RWPE2 (cell line): ENCODE data around the gene LRRN4CL.

Experiments used
- ATAC-seq: fragments of 200-7000 bp; cut with Tn5 transposase; 3 replicates; pipeline ENCODE4 v1.9.1; 2021; ENCODE audit warnings: low read depth
- DNase-seq: peaks from one replicate; pipeline ENCODE4 v3.0.0-alpha.2; 2020; ENCODE audit warnings: low spot score
- H3K27ac ChIP-seq: fragments of 450-650 bp; 2 replicates; pipeline ENCODE4 v1.5.1; 2017; ENCODE audit warnings: mild to moderate bottlenecking; ENCODE audit not compliant: poor library complexity, severe bottlenecking
- H3K27me3 ChIP-seq: fragments of 250-450 bp; sonication (Bioruptor Pico); 2 replicates; pipeline ENCODE4 v1.5.1; 2021; ENCODE audit warnings: mild to moderate bottlenecking, moderate library complexity; ENCODE audit not compliant: insufficient read depth, poor library complexity, severe bottlenecking
- H3K36me3 ChIP-seq: fragments of 250-450 bp; sonication (Bioruptor Pico); 2 replicates; pipeline ENCODE4 v1.5.1; 2020; ENCODE audit warnings: low read depth, mild to moderate bottlenecking, moderate library complexity
- H3K4me1 ChIP-seq: fragments of 250-450 bp; sonication (Bioruptor Pico); 2 replicates; pipeline ENCODE4 v1.5.1; 2021; ENCODE audit warnings: mild to moderate bottlenecking, moderate library complexity; ENCODE audit not compliant: insufficient read depth, poor library complexity, severe bottlenecking
- H3K4me3 ChIP-seq: fragments of 250-450 bp; sonication (Bioruptor Pico); 2 replicates; pipeline ENCODE4 v1.5.1; 2021; ENCODE audit warnings: mild to moderate bottlenecking, moderate library complexity; ENCODE audit not compliant: severe bottlenecking
- H3K9me3 ChIP-seq: fragments of 250-450 bp; sonication (Bioruptor Pico); 2 replicates; pipeline ENCODE4 v1.5.1; 2021; ENCODE audit warnings: mild to moderate bottlenecking, moderate library complexity; ENCODE audit not compliant: severe bottlenecking
- CTCF ChIP-seq: fragments of 450-650 bp; IDR thresholded peaks from one replicate; pipeline ENCODE4 v1.5.1; 2017; ENCODE audit warnings: mild to moderate bottlenecking, moderate library complexity; ENCODE audit not compliant: poor library complexity, severe bottlenecking

Gene LRRN4CL

GRCh38 chr11:62680825-62681240 lies 8.5 kb downstream of the LRRN4CL start:
- no peaks in the 10 kb centered on the region for H3K27me3 ChIP-seq
- H3K27ac ChIP-seq = peak overlapping the region; percentile 13
- TF ChIP-seq CTCF = peak; percentile 70
- H3K4me3 ChIP-seq = no peak overlapping the region
- ATAC-seq (peak; percentile 86), DNase-seq (no peak)
- H3K36me3 ChIP-seq = peaks cover 23% of the 10 kb centered on the region
- peaks cover 9% of the 10 kb centered on the region for H3K4me1 ChIP-seq
- no peaks in the 10 kb centered on the region for H3K9me3 ChIP-seq

- peak; percentile 77 for ATAC-seq
- no peaks in the 10 kb centered on the region for H3K27me3 ChIP-seq
Observed at GRCh38 chr11:62678770-62679696, 10.3 kb downstream of the LRRN4CL start, which contains the start of gene UBXN1. UBXN1 (minus strand) TSS chr11:62679073; CDS start chr11:62678923, 150 bp downstream.

GRCh38 chr11:62678433-62678769 lies 10.9 kb downstream of the LRRN4CL start:
- ATAC-seq (no peak; the same call in 2 of the 3 replicates), DNase-seq (no peak)
- H3K4me3 ChIP-seq = peak overlapping the region; percentile 84
- H3K36me3 ChIP-seq = peaks cover 40% of the 10 kb centered on the region
- H3K9me3 ChIP-seq = no peaks in the 10 kb centered on the region
- no peaks in the 10 kb centered on the region for H3K27me3 ChIP-seq
- TF ChIP-seq CTCF = no peak
- H3K4me1 ChIP-seq = peaks cover 9% of the 10 kb centered on the region
- peak overlapping the region; percentile 34 for H3K27ac ChIP-seq

More at GRCh38 chr11:62678770-62679696, 10.3 kb downstream of the LRRN4CL start, which contains the start of gene UBXN1:
- DNase-seq = peak; percentile 88
- H3K36me3 ChIP-seq = peaks cover 34% of the 10 kb centered on the region
- no peaks in the 10 kb centered on the region for H3K9me3 ChIP-seq
- H3K27ac ChIP-seq = peak within 1 kb of the TSS; percentile 34
- H3K4me1 ChIP-seq = peaks cover 9% of the 10 kb centered on the region
- TF ChIP-seq CTCF = no peak
- H3K4me3 ChIP-seq = peak within 1 kb of the TSS; percentile 84

GRCh38 chr11:62677714-62678113 lies 11.6 kb downstream of the LRRN4CL start:
- ATAC-seq (no peak), DNase-seq (no peak)
- Histone ChIP-seq H3K27ac (peak overlapping the region; percentile 34), H3K4me3 (peak overlapping the region; percentile 84), H3K9me3 (no peaks in the 10 kb centered on the region), H3K36me3 (peaks cover 47% of the 10 kb centered on the region), H3K27me3 (no peaks in the 10 kb centered on the region), H3K4me1 (peaks cover 9% of the 10 kb centered on the region)
- TF ChIP-seq CTCF = no peak

- H3K27me3 ChIP-seq = no peaks in the 10 kb centered on the region
- no peak overlapping the region for H3K4me3 ChIP-seq
- no peak for TF ChIP-seq CTCF
- ATAC-seq (no peak), DNase-seq (no peak)
- H3K9me3 ChIP-seq = no peaks in the 10 kb centered on the region
- H3K4me1 ChIP-seq = peaks cover 12% of the 10 kb centered on the region
- H3K36me3 ChIP-seq = peaks cover 50% of the 10 kb centered on the region
- no peak overlapping the region for H3K27ac ChIP-seq
Observed at GRCh38 chr11:62677156-62677555, 12.2 kb downstream of the LRRN4CL start.
